HL-60 (cell line): ENCODE results near the gene VWA2.

ENCODE experiments used
- GABPA ChIP-seq: IDR thresholded peaks from 2 replicates; pipeline ENCODE4 v1.6.1; 2012; ENCODE audit warnings: low read depth
- POLR2AphosphoS5 ChIP-seq: IDR thresholded peaks from 2 replicates; pipeline ENCODE4 v1.6.1; 2012; ENCODE audit warnings: low read depth
- SPI1 ChIP-seq: IDR thresholded peaks from 2 replicates; pipeline ENCODE4 v1.6.1; 2012; ENCODE audit warnings: low read depth, mild to moderate bottlenecking, borderline replicate concordance
- TF ChIP-seq, protein P1 (sequence below): IDR thresholded peaks from one replicate; pipeline ENCODE4 v1.5.1; 2011; ENCODE audit warnings: low read length, control low read depth, inconsistent platforms; ENCODE audit not compliant: insufficient read depth
- TF ChIP-seq, protein P2 (sequence below): IDR thresholded peaks from 2 replicates; pipeline ENCODE4 v1.6.1; 2012; ENCODE audit warnings: low read depth; ENCODE audit not compliant: insufficient replicate concordance

- no peak for TF ChIP-seq POLR2AphosphoS5
- TF ChIP-seq, protein P1, sequence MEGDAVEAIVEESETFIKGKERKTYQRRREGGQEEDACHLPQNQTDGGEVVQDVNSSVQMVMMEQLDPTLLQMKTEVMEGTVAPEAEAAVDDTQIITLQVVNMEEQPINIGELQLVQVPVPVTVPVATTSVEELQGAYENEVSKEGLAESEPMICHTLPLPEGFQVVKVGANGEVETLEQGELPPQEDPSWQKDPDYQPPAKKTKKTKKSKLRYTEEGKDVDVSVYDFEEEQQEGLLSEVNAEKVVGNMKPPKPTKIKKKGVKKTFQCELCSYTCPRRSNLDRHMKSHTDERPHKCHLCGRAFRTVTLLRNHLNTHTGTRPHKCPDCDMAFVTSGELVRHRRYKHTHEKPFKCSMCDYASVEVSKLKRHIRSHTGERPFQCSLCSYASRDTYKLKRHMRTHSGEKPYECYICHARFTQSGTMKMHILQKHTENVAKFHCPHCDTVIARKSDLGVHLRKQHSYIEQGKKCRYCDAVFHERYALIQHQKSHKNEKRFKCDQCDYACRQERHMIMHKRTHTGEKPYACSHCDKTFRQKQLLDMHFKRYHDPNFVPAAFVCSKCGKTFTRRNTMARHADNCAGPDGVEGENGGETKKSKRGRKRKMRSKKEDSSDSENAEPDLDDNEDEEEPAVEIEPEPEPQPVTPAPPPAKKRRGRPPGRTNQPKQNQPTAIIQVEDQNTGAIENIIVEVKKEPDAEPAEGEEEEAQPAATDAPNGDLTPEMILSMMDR: no peak
- TF ChIP-seq, protein P2, sequence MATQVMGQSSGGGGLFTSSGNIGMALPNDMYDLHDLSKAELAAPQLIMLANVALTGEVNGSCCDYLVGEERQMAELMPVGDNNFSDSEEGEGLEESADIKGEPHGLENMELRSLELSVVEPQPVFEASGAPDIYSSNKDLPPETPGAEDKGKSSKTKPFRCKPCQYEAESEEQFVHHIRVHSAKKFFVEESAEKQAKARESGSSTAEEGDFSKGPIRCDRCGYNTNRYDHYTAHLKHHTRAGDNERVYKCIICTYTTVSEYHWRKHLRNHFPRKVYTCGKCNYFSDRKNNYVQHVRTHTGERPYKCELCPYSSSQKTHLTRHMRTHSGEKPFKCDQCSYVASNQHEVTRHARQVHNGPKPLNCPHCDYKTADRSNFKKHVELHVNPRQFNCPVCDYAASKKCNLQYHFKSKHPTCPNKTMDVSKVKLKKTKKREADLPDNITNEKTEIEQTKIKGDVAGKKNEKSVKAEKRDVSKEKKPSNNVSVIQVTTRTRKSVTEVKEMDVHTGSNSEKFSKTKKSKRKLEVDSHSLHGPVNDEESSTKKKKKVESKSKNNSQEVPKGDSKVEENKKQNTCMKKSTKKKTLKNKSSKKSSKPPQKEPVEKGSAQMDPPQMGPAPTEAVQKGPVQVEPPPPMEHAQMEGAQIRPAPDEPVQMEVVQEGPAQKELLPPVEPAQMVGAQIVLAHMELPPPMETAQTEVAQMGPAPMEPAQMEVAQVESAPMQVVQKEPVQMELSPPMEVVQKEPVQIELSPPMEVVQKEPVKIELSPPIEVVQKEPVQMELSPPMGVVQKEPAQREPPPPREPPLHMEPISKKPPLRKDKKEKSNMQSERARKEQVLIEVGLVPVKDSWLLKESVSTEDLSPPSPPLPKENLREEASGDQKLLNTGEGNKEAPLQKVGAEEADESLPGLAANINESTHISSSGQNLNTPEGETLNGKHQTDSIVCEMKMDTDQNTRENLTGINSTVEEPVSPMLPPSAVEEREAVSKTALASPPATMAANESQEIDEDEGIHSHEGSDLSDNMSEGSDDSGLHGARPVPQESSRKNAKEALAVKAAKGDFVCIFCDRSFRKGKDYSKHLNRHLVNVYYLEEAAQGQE: no peak
- no peak for TF ChIP-seq GABPA
- TF ChIP-seq SPI1: no peak
These were observed 37.0 kb downstream of the VWA2 start for GRCh38 chr10:114276066-114276465.
